ENCODE measurements around the gene PTDSS2.

DNA sequence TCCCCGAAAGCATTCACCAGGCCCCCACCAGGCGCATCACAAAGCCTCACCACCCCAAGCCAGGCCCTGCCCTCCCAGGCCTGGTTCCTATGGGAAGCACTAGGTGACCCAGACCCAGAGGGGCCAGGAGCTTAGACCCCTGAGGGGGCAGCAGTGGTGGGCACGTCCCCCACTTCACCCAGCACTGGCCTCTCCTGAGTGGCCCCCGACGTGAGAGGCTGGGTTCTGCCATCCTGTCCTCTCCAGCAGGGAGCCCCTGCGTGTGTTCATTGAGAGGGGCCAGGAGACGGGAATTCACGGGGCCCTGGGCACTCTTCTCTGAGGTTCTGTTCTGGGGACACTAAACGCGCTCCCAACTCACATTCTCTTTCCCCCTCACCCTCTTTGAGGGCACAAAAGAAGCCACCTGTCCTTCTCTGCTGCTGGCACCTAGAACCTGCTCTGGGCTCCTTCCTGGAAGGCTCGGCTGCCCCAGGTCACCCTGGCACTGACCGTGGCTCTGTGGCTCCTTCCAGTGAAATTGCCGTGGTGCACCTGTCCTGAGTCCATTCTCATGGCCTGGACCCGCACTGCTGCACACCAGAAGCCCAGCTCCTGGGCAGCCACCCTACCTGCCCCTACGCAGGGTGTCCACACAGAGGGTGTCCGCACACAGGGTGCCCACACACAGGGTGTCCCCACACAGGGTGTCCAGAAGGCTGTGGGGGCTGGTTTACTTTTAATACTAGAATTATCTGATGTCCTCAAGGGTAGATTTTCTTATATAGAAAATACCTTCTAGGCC, 12.2 kb downstream of the PTDSS2 start:
- TF ChIP-seq BHLHE40 (IDR thresholded peaks at IDR 0.05; ENCODE audit: low read length), result no peak
- TF ChIP-seq ATF1 (CRISPR knock-in tag; IDR thresholded peaks at IDR 0.05), result no peak
- TF ChIP-seq ATF1 (tag; IDR thresholded peaks at IDR 0.05), result no peak
- TF ChIP-seq, protein P1, sequence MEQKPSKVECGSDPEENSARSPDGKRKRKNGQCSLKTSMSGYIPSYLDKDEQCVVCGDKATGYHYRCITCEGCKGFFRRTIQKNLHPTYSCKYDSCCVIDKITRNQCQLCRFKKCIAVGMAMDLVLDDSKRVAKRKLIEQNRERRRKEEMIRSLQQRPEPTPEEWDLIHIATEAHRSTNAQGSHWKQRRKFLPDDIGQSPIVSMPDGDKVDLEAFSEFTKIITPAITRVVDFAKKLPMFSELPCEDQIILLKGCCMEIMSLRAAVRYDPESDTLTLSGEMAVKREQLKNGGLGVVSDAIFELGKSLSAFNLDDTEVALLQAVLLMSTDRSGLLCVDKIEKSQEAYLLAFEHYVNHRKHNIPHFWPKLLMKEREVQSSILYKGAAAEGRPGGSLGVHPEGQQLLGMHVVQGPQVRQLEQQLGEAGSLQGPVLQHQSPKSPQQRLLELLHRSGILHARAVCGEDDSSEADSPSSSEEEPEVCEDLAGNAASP (IDR thresholded peaks at IDR 0.05), result no peak
- TF ChIP-seq, protein P2, sequence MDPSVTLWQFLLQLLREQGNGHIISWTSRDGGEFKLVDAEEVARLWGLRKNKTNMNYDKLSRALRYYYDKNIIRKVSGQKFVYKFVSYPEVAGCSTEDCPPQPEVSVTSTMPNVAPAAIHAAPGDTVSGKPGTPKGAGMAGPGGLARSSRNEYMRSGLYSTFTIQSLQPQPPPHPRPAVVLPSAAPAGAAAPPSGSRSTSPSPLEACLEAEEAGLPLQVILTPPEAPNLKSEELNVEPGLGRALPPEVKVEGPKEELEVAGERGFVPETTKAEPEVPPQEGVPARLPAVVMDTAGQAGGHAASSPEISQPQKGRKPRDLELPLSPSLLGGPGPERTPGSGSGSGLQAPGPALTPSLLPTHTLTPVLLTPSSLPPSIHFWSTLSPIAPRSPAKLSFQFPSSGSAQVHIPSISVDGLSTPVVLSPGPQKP (CRISPR knock-in tag; IDR thresholded peaks at IDR 0.05), result no peak
- no peak for TF ChIP-seq HES1 (IDR thresholded peaks at IDR 0.05; ENCODE audit: low read depth)
- no peak for TF ChIP-seq SNIP1 (IDR thresholded peaks at IDR 0.05; ENCODE audit: low read depth)
- no peak for TF ChIP-seq GATAD2B (IDR thresholded peaks at IDR 0.05; ENCODE audit: borderline replicate concordance)
- no peak for TF ChIP-seq PCBP1 (IDR thresholded peaks at IDR 0.05; ENCODE audit: low read depth, low read length, poor library complexity, severe bottlenecking)
- TF ChIP-seq, protein P3, sequence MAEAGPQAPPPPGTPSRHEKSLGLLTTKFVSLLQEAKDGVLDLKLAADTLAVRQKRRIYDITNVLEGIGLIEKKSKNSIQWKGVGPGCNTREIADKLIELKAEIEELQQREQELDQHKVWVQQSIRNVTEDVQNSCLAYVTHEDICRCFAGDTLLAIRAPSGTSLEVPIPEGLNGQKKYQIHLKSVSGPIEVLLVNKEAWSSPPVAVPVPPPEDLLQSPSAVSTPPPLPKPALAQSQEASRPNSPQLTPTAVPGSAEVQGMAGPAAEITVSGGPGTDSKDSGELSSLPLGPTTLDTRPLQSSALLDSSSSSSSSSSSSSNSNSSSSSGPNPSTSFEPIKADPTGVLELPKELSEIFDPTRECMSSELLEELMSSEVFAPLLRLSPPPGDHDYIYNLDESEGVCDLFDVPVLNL (CRISPR knock-in tag; IDR thresholded peaks at IDR 0.05; ENCODE audit: low read depth), result no peak
- TF ChIP-seq, protein P4, sequence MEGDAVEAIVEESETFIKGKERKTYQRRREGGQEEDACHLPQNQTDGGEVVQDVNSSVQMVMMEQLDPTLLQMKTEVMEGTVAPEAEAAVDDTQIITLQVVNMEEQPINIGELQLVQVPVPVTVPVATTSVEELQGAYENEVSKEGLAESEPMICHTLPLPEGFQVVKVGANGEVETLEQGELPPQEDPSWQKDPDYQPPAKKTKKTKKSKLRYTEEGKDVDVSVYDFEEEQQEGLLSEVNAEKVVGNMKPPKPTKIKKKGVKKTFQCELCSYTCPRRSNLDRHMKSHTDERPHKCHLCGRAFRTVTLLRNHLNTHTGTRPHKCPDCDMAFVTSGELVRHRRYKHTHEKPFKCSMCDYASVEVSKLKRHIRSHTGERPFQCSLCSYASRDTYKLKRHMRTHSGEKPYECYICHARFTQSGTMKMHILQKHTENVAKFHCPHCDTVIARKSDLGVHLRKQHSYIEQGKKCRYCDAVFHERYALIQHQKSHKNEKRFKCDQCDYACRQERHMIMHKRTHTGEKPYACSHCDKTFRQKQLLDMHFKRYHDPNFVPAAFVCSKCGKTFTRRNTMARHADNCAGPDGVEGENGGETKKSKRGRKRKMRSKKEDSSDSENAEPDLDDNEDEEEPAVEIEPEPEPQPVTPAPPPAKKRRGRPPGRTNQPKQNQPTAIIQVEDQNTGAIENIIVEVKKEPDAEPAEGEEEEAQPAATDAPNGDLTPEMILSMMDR (IDR thresholded peaks at IDR 0.05 in 2 of 3, conservative IDR thresholded peaks at IDR 0.05 in 1 of 3; ENCODE audit: insufficient read depth in 2 of 3, low read depth in 1 of 3, low read length in 3 of 3), result no peak
